Stimulated activated CD4-positive, alpha-beta T cell treated with anti-CD3 and anti-CD28 coated beads, TNF-alpha, amount 100 ng/mL, for 48 hours (primary cell): ENCODE measurements around the gene CYBRD1.

Experiments used
- DNase-seq, 3 donors: peaks; one replicate each; pipeline ENCODE4 v3.0.0-alpha.2; 2020; ENCODE audit warnings: low read depth in 3 of 3

Gene CYBRD1

DNA sequence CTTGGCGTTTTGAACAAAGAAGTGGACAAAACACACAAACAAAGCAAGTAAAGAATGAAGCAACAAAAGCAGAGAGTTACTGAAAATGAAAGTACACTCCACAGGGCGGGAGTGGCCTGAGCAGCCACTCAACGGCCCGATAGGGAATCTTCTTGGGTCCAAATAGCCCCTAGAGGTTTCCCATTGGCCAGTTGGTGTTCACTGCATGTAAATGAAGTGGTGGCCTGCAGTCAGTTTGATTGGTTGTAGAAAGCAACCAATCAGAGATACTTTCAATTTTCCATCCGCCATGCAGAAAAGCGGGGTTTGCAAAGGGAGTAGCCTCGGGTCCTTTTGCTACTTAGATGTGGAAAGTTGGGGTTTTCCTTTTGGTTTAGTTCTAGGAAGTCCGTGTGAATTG is 31.6 kb downstream of the CYBRD1 start:
- DNase-seq: no peak

DNA sequence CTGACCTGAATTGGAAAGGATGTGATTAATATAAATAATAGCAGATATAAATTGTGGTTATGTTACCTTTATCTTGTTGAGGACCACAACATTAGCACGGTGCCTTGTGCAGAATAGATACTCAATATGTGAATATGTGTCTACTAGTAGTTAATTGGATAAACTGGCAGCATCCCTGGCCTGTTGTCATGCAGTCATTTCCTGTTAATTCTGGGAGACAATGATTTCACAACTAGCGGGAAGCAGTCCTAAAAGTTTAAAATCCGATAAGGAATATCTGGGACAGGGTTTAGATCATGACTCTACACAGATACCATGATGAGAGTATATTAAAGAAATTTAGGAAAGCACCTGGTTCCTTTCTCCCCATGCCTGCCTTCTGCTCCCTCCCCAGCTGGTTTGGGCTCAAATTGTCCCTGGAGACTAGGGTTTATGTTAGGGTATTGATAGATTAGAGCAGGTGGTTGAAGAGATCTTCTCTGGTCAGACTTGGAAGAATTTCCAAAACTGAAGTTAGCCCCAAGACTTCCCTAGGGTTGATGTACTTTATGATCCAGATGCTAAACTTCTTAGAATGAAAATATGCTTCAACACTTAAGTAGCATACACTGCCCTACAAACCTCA is 32.8 kb downstream of the CYBRD1 start:
- no peak for DNase-seq

GRCh38 chr2:171557363-171557762 is 35.1 kb downstream of the CYBRD1 start:
- DNase-seq: no peak

DNA sequence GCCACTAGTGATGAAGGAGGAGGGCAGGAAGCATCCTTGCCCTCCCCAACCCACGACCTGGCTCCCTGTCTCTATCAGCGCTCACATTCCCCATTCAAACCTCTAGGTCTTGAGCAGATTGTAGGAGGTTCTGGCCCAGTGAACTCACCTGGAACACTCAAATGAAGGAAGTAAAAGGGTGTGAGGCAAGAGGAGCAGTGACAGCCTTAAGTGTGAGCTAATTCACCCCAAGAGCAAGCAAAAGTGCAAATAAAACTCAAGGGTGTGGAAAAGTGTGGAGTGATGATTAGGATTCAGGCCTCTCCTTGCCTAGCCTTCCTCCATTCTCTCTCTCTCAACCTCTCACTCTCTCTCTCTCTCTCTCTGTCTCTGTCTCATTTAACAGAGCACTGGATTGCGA is 41.0 kb downstream of the CYBRD1 start:
- DNase-seq: no peak

GRCh38 chr2:171564463-171564862 is 42.2 kb downstream of the CYBRD1 start:
- DNase-seq: no peak

DNA sequence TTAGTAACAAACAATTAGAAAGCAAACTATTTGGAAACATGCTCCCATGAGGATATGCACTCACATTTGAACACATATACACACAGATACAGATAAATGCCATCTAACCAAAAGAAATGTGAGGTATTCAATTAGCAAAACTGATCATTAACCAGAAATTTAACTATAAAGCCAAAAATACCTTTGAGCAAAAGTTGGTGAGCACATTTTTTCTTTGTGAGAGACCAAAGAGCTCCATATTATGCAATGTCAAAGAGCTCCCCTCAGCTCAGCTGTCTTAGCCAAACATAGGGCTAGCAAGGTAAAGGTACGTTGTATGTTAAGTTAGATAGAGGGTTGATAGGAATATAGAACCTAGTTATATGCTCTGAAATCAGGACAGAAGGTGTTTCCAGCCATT is 43.8 kb downstream of the CYBRD1 start:
- DNase-seq: no peak

- no peak for DNase-seq
Measured at GRCh38 chr2:171566753-171567152, 44.5 kb downstream of the CYBRD1 start.

- DNase-seq: no peak
Measured at GRCh38 chr2:171568089-171568488, 45.8 kb downstream of the CYBRD1 start.

- DNase-seq: no peak
Measured at GRCh38 chr2:171571721-171572120, 49.4 kb downstream of the CYBRD1 start.

DNA sequence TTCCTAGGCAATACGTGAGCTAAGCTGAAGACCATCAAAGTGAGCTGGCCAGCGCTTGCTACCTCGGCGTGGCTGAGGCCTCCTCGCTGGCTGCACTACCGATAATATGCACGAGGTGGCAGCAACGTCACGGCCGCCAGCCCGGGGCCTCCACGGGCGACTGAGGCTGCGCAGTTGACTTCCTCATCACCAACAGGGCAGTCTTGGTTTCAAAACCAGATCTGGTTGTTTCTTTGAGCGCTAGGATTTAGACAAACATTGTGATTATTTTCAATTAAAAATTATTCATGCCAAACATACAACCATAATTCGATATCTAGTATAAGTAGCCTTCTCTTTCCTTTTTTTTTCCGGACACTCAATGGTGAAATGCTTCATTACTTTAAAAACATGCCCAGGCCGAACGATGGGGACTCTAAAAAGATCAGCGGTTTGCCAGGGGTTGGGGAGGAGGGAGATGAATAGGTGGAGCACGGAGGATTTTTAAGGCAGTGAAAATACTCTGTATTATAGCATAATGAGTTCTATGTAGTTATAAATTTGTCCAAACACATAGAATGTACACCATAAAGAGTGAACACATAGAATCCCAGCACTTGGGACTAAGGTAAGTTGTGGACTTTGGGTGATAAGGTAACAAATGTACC is 52.0 kb downstream of the CYBRD1 start:
- DNase-seq: peak; percentile 67 to 69 (median 68)

DNA sequence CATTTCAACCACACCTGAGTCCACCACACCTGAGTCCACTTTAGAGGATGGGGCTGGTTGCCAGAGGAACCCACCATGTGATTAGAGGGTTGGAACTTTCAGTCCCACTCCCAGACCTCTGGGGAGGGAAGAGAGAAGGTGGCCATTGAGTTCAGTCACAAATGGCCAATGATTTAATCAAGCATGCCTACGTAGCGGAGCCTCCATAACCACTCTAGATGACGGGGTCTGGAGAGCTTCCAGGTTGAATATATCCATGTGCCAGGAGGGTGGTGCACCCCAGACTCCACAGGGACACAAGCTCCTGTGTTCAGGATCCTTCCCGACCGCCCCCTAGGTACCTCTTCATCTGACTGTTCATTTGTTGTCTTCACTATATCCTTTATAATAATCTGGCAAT is 53.3 kb downstream of the CYBRD1 start:
- DNase-seq: no peak

GRCh38 chr2:171578127-171578803 is 56.0 kb downstream of the CYBRD1 start:
- no peak for DNase-seq

DNA sequence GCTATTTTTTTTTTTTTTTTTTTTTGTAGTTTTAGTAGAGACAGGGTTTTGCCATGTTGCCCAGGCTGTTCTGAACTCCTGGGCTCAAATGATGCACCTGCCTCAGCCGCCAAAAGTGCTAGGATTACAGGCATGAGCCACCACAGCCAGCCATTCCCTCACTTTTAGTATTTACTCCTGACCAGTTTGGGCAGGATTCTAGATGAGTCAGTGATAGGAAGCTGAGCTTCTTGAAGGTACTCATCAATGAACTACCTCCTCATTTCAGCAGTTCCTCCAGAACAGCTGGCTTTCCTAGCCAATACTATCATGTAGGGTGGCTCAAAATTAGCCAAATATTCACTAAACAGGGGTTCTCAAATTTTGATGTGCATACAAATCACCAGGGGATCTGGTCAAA is 57.2 kb downstream of the CYBRD1 start:
- no peak for DNase-seq

GRCh38 chr2:171583566-171583965 is 61.3 kb downstream of the CYBRD1 start:
- no peak for DNase-seq

DNA sequence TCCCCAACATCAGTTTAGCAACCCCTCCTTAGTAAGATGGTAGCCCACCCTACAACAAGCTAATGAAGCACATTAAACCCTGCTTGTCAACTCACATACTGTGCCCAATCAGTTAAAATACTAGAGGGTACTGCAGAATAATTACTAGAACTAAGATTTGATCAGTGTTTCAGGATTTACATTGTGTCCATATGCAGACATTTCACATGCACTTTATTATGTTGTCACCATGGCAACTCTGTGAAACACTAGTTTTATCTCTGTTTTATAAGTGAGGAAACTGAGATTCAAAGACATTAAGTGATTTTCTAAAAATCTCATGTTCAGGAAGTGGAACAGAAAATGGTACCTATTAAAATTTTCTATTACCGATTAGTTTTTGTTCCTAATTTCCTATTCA is 61.7 kb downstream of the CYBRD1 start:
- no peak for DNase-seq

- no peak for DNase-seq
Measured at GRCh38 chr2:171587132-171587531, 64.9 kb downstream of the CYBRD1 start.

GRCh38 chr2:171587567-171587966 is 65.3 kb downstream of the CYBRD1 start:
- DNase-seq: no peak

DNA sequence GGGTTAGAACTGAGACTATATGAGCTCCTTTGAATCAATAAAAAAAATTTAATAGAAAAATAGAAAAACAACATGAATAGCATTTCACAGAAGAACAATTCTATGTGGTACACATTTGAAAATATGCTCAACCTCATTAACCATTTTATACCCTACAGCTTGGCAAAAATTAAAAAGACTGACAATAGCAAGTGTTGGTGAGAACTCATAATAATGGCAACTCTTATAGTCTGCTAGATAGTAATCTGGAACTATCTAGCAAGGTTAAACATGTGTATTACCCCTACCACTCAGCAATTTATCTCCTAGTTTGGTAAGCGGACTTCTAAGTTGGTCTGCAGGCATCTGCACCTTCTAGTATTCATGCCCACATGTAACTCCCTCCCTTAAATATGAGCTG is 67.8 kb downstream of the CYBRD1 start:
- no peak for DNase-seq

DNA sequence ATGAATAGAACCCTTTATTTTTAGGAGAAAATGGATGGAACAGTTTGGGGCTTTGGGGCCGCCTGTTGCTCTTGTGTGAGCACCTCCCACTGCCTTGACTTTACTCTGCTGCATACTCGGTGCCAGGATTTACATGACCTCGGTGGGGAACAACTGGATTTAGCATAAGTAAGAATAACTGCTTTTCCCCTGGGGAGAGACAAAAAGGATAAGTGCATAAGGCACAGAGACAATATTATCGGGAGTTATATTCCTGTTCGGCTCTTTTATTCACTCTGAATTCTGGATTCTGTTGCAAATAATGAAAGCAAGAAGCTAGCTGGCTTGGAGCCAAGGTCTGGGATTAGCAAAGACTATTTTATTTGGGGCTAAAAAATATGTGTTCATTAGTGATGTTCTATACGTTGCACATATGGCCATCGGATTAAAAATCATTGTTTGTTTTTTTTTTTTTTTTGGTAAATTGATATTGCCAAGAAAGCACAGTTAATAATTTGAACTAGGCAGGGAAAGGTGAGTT is 69.8 kb downstream of the CYBRD1 start:
- DNase-seq: no peak

DNA sequence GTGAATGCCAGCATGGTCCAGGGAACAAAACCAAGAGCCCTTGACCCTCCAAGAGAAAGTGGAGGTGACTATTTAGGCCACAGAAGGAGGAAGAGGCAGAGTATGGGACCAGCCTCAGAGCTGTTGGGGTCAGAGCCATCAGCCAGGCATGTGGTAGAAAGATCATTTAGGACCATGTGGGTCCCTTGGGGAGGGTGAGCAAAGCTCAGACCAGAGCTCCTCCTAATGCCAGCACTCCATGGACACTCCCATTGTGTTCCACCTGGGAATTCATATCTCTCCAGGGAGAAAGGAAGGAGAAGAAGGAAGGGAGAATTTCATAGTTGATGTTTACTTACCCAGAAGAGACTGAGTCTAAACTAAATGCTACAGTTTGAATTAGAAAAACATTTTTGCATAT is 73.2 kb downstream of the CYBRD1 start:
- no peak for DNase-seq

- no peak for DNase-seq
Measured at GRCh38 chr2:171595896-171596295, 73.6 kb downstream of the CYBRD1 start.

- DNase-seq: peak; percentile 15 to 38 (median 17)
Measured at GRCh38 chr2:171598713-171599319, 76.5 kb downstream of the CYBRD1 start.

GRCh38 chr2:171600126-171600525 is 77.9 kb downstream of the CYBRD1 start:
- DNase-seq: no peak
